ENCODE measurements around the gene ST7L.

GRCh38 chr1:112544751-112545150 is 74.2 kb downstream of the ST7L start:
- TF ChIP-seq CTCF (IDR thresholded peaks at IDR 0.05) (no peak), POLR2A (IDR thresholded peaks at IDR 0.05) (no peak)

All from uterus (tissue), 2 donors.